HG03196 (cell line): ENCODE results near the gene VAMP5.
A peak's percentile ranks its signal among the peaks of the same experiment; 100 is the strongest.
"Not testable (repeated sequence)": the region's sequence is repeated elsewhere in the genome, so short reads cannot be mapped to it uniquely, and the experiment has no call there.

Experiments used
- ATAC-seq: cut with Tn5 transposase; IDR thresholded peaks from one replicate; pipeline ENCODE4 v1.9.1; 2021; ENCODE audit not compliant: unreplicated experiment

The VAMP5 gene

GRCh38 chr2:85583667-85584353 lies 421 bp upstream of the VAMP5 start:
- peak; percentile 39 for ATAC-seq

GRCh38 chr2:85584857-85585780 lies 888 bp downstream of the VAMP5 start:
- peak; percentile 38 for ATAC-seq

- no peak for ATAC-seq
Observed at GRCh38 chr2:85585781-85586105, 1.5 kb downstream of the VAMP5 start.

GRCh38 chr2:85588236-85588635 lies 4.0 kb downstream of the VAMP5 start:
- ATAC-seq = no peak

GRCh38 chr2:85588645-85589044 lies 4.4 kb downstream of the VAMP5 start:
- no peak for ATAC-seq

GRCh38 chr2:85589181-85589580 lies 5.0 kb downstream of the VAMP5 start:
- no peak for ATAC-seq

GRCh38 chr2:85589982-85590791 lies 6.0 kb downstream of the VAMP5 start:
- ATAC-seq = no peak

GRCh38 chr2:85590950-85591349 lies 6.7 kb downstream of the VAMP5 start:
- no peak for ATAC-seq

GRCh38 chr2:85591563-85591962 lies 7.3 kb downstream of the VAMP5 start:
- no peak for ATAC-seq

- ATAC-seq = not testable (repeated sequence)
Observed at GRCh38 chr2:85592299-85592698, 8.1 kb downstream of the VAMP5 start.

GRCh38 chr2:85593023-85593422 lies 8.8 kb downstream of the VAMP5 start:
- ATAC-seq = no peak

GRCh38 chr2:85594715-85595300 lies 10.6 kb downstream of the VAMP5 start:
- no peak for ATAC-seq

GRCh38 chr2:85595301-85596025 lies 11.2 kb downstream of the VAMP5 start, which contains the start of gene RNF181:
Gene RNF181 (plus strand): TSS chr2:85595745. CDS start chr2:85595764, 19 bp downstream.
- ATAC-seq = peak; percentile 95

GRCh38 chr2:85596026-85596333 lies 11.7 kb downstream of the VAMP5 start:
- no peak for ATAC-seq

GRCh38 chr2:85596486-85597143 lies 12.4 kb downstream of the VAMP5 start:
- no peak for ATAC-seq

- ATAC-seq = no peak
Observed at GRCh38 chr2:85597241-85597640, 13.0 kb downstream of the VAMP5 start.

GRCh38 chr2:85598594-85599340 lies 14.5 kb downstream of the VAMP5 start:
- ATAC-seq = no peak

GRCh38 chr2:85599468-85600234 lies 15.4 kb downstream of the VAMP5 start:
- ATAC-seq = no peak

- ATAC-seq = no peak
Observed at GRCh38 chr2:85600235-85600575, 16.0 kb downstream of the VAMP5 start.
